Colonic mucosa (tissue), 4 donors: Measurements from ENCODE around the gene AFF3. TPM values are rescaled to one million over a fixed set of nuclear protein-coding genes. Genes with fewer than 3 reads are reported as not detected.

Experiments
- DNase-seq: peaks from one replicate; pipeline ENCODE4 v3.0.0-alpha.2; 2020
- H3K27ac ChIP-seq: fragments of 200-600 bp; one replicate; pipeline ENCODE4 v1.8.0; 2021
- H3K27me3 ChIP-seq: fragments of 200-600 bp; one replicate; pipeline ENCODE4 v1.8.0; 2021
- H3K36me3 ChIP-seq: fragments of 200-600 bp; one replicate; pipeline ENCODE4 v1.8.0; 2021
- H3K4me1 ChIP-seq: fragments of 200-600 bp; one replicate; pipeline ENCODE4 v1.8.0; 2021; ENCODE audit warnings: mild to moderate bottlenecking
- H3K4me3 ChIP-seq: fragments of 200-600 bp; one replicate; pipeline ENCODE4 v1.8.0; 2021
- H3K9ac ChIP-seq, 2 donors: one replicate each; pipeline ENCODE4 v1.7.0; 2013; ENCODE audit warnings: control low read depth in 2 of 2, low read depth in 2 of 2, low read length in 2 of 2
- H3K9me3 ChIP-seq: fragments of 200-600 bp; one replicate; pipeline ENCODE4 v1.8.0; 2021
- CTCF ChIP-seq: fragments of 200-600 bp; IDR thresholded peaks from one replicate; pipeline ENCODE4 v1.8.0; 2022; ENCODE audit warnings: antibody characterized with exemption, mild to moderate bottlenecking
- intact Hi-C: fragments of 100-400 bp; cut with DNase I; formaldehyde crosslinking; loops from one replicate; pipeline ENCODE4 v1.14.1; 2022
- total RNA-seq, 2 donors: library from RNA; stranded (reverse); fragmentation: NEBNext Ultra II Directional in 1 of 2; extraction: Animal tissue kit (Norgen Biotek cat#: 25700) in 1 of 2; gene quantifications; one replicate each; pipeline ENCODE4 v1.2.1, GENCODE V29; 2021
- donor health status: healthy.
- donor health status: DM: no; HTN: no; CAD: no.
- donor health status: DM: no; HTN: no; CAD: no.

The AFF3 gene
- total RNA-seq, 2 donors from 2014 or later = 0.86 to 2.6 TPM

GRCh38 chr2:99865818-99866676, 276.3 kb downstream of the AFF3 start:
- intact Hi-C loops = no loop called here
- Histone ChIP-seq H3K9me3 (no peaks in the 10 kb centered on the region), H3K9ac (no peak overlapping the region), H3K4me1 (no peaks in the 10 kb centered on the region), H3K27me3 (no peaks in the 10 kb centered on the region), H3K36me3 (no peaks in the 10 kb centered on the region), H3K27ac (no peak overlapping the region), H3K4me3 (no peak overlapping the region)
- no peak for DNase-seq
- TF ChIP-seq CTCF = no peak

GRCh38 chr2:99864561-99865553, 277.5 kb downstream of the AFF3 start:
- Histone ChIP-seq H3K9me3 (no peaks in the 10 kb centered on the region), H3K27ac (no peak overlapping the region), H3K4me3 (no peak overlapping the region), H3K27me3 (no peaks in the 10 kb centered on the region), H3K36me3 (no peaks in the 10 kb centered on the region), H3K9ac (no peak overlapping the region), H3K4me1 (no peaks in the 10 kb centered on the region)
- no peak for DNase-seq
- intact Hi-C loops = no loop called here
- TF ChIP-seq CTCF = no peak

- H3K4me1 ChIP-seq = no peaks in the 10 kb centered on the region
- H3K4me3 ChIP-seq = no peak overlapping the region
- no peak for DNase-seq
- no peaks in the 10 kb centered on the region for H3K36me3 ChIP-seq
- H3K9me3 ChIP-seq = no peaks in the 10 kb centered on the region
- no peak overlapping the region for H3K9ac ChIP-seq
- H3K27me3 ChIP-seq = no peaks in the 10 kb centered on the region
- no peak overlapping the region for H3K27ac ChIP-seq
- intact Hi-C loops = no loop called here
- no peak for TF ChIP-seq CTCF
Measured at GRCh38 chr2:99863903-99864270, 278.5 kb downstream of the AFF3 start.

- Histone ChIP-seq H3K36me3 (no peaks in the 10 kb centered on the region), H3K4me3 (no peak overlapping the region), H3K9ac (no peak overlapping the region), H3K27me3 (no peaks in the 10 kb centered on the region), H3K27ac (no peak overlapping the region), H3K9me3 (no peaks in the 10 kb centered on the region), H3K4me1 (no peaks in the 10 kb centered on the region)
- TF ChIP-seq CTCF = no peak
- no peak for DNase-seq
- intact Hi-C loops = no loop called here
Measured at GRCh38 chr2:99863236-99863902, 279.0 kb downstream of the AFF3 start.

- intact Hi-C loops = no loop called here
Measured at GRCh38 chr2:99862566-99862965, 279.8 kb downstream of the AFF3 start.

More at GRCh38 chr2:99862566-99862965, 279.8 kb downstream of the AFF3 start:
- no peaks in the 10 kb centered on the region for H3K36me3 ChIP-seq
- H3K9me3 ChIP-seq = no peaks in the 10 kb centered on the region
- no peaks in the 10 kb centered on the region for H3K27me3 ChIP-seq
- no peak overlapping the region for H3K9ac ChIP-seq
- H3K4me1 ChIP-seq = no peaks in the 10 kb centered on the region
- H3K4me3 ChIP-seq = no peak overlapping the region
- DNase-seq = no peak
- no peak for TF ChIP-seq CTCF
- H3K27ac ChIP-seq = no peak overlapping the region
